Mesendoderm (in vitro differentiated cells): Measurements from ENCODE around the gene CHRNA10.

ENCODE experiments used
- DNase-seq: peaks from one replicate; pipeline ENCODE4 v3.0.0; 2013
- H2AK5ac ChIP-seq: 2 replicates; pipeline ENCODE4 v1.6.1; 2013; ENCODE audit warnings: low read length, inconsistent platforms
- H2BK120ac ChIP-seq: 2 replicates; pipeline ENCODE4 v1.6.1; 2013; ENCODE audit warnings: low read depth, mild to moderate bottlenecking, low read length, moderate library complexity, mixed read lengths
- H2BK15ac ChIP-seq: replicated peaks from 2 replicates; pipeline ENCODE4 v1.6.1; 2013; ENCODE audit warnings: low read depth, mild to moderate bottlenecking, moderate library complexity
- H2BK5ac ChIP-seq: 2 replicates; pipeline ENCODE4 v1.6.1; 2013; ENCODE audit warnings: low read length, inconsistent platforms
- H3K18ac ChIP-seq: 2 replicates; pipeline ENCODE4 v1.6.1; 2013; ENCODE audit warnings: mild to moderate bottlenecking, low read length, mixed read lengths
- H3K23ac ChIP-seq: one replicate; pipeline ENCODE4 v1.6.1; 2013; ENCODE audit warnings: low read length
- H3K27ac ChIP-seq: 2 replicates; pipeline ENCODE4 v1.5.1; 2013; ENCODE audit warnings: low read depth, mild to moderate bottlenecking, inconsistent platforms, low read length, moderate library complexity
- H3K27me3 ChIP-seq: 2 replicates; pipeline ENCODE4 v1.6.1; 2013; ENCODE audit warnings: low read length, control low read depth, mild to moderate bottlenecking, inconsistent platforms; ENCODE audit not compliant: insufficient read depth, poor library complexity
- H3K36me3 ChIP-seq: 2 replicates; pipeline ENCODE4 v1.6.1; 2013; ENCODE audit warnings: low read length, inconsistent platforms; ENCODE audit not compliant: control insufficient read depth, insufficient read depth
- H3K4ac ChIP-seq: one replicate; pipeline ENCODE4 v1.6.1; 2013; ENCODE audit warnings: low read depth, mild to moderate bottlenecking, low read length, moderate library complexity
- H3K4me1 ChIP-seq: 2 replicates; pipeline ENCODE4 v1.6.1; 2013; ENCODE audit warnings: low read depth, low read length, inconsistent platforms; ENCODE audit not compliant: control insufficient read depth
- H3K4me2 ChIP-seq: 2 replicates; pipeline ENCODE4 v1.6.1; 2013; ENCODE audit warnings: low read length
- H3K4me3 ChIP-seq: 2 replicates; pipeline ENCODE4 v1.5.1; 2013; ENCODE audit warnings: mild to moderate bottlenecking, low read length
- H3K56ac ChIP-seq: one replicate; pipeline ENCODE4 v1.6.1; 2013; ENCODE audit warnings: low read length
- H3K79me1 ChIP-seq: 2 replicates; pipeline ENCODE4 v1.6.1; 2013; ENCODE audit warnings: low read length, inconsistent platforms
- H3K79me2 ChIP-seq: 2 replicates; pipeline ENCODE4 v1.6.1; 2013; ENCODE audit warnings: mild to moderate bottlenecking, low read length; ENCODE audit not compliant: control insufficient read depth, insufficient read depth
- H3K9ac ChIP-seq: 2 replicates; pipeline ENCODE4 v1.6.1; 2013; ENCODE audit warnings: low read length, inconsistent platforms
- H4K5ac ChIP-seq: one replicate; pipeline ENCODE4 v1.6.1; 2013; ENCODE audit warnings: low read length
- H4K8ac ChIP-seq: one replicate; pipeline ENCODE4 v1.6.1; 2013; ENCODE audit warnings: low read depth, mild to moderate bottlenecking, control low read depth, low read length, moderate library complexity
- WGBS: extraction: QIAGEN DNeasy Blood & Tissue Kit; methylation state at CpG from one replicate; pipeline ENCODE4 v1.1.7; 2013; ENCODE audit warnings: low lambda C conversion rate, missing lambda C conversion rate; ENCODE audit not compliant: insufficient coverage; ENCODE audit errors: extremely low coverage; 5-methylcytosine and 5-hydroxymethylcytosine counted together

The CHRNA10 gene

GRCh38 chr11:3669128-3669527, 2.1 kb downstream of the CHRNA10 start:
- Histone ChIP-seq H4K8ac (no peak overlapping the region), H2BK15ac (no peak overlapping the region), H2BK120ac (no peak overlapping the region), H2AK5ac (no peak overlapping the region), H3K18ac (no peak overlapping the region), H3K4ac (no peak overlapping the region), H2BK5ac (no peak overlapping the region), H3K27me3 (no peaks in the 10 kb centered on the region), H3K4me3 (no peak overlapping the region), H3K36me3 (peaks cover 14% of the 10 kb centered on the region), H3K23ac (no peak overlapping the region), H3K27ac (no peak overlapping the region), H3K4me1 (peaks cover 4% of the 10 kb centered on the region), H3K9ac (no peak overlapping the region), H3K56ac (no peak overlapping the region), H3K4me2 (no peak overlapping the region), H4K5ac (no peak overlapping the region), H3K79me1 (no peaks in the 10 kb centered on the region), H3K79me2 (no peaks in the 10 kb centered on the region)
- WGBS: no CpG with 5 or more reads among the region's 7 CpGs
- no peak for DNase-seq

GRCh38 chr11:3667149-3668035, 3.8 kb downstream of the CHRNA10 start:
- Histone ChIP-seq H3K36me3 (peaks cover 12% of the 10 kb centered on the region), H4K8ac (no peak overlapping the region), H3K4ac (no peak overlapping the region)

GRCh38 chr11:3666023-3666530, 5.1 kb downstream of the CHRNA10 start:
- H3K18ac ChIP-seq: no peak overlapping the region
- no peaks in the 10 kb centered on the region for H3K4me1 ChIP-seq
- no peak overlapping the region for H3K4me3 ChIP-seq
- no peaks in the 10 kb centered on the region for H3K79me2 ChIP-seq
- H2BK120ac ChIP-seq: no peak overlapping the region
- no peak overlapping the region for H3K4ac ChIP-seq
- no CpG with 5 or more reads among the region's 17 CpGs for WGBS
- H2AK5ac ChIP-seq: no peak overlapping the region
- H3K27ac ChIP-seq: no peak overlapping the region
- H3K4me2 ChIP-seq: no peak overlapping the region
- no peak overlapping the region for H3K56ac ChIP-seq
- H3K23ac ChIP-seq: no peak overlapping the region
- no peak overlapping the region for H4K8ac ChIP-seq
- no peak overlapping the region for H4K5ac ChIP-seq
- no peaks in the 10 kb centered on the region for H3K79me1 ChIP-seq
- no peak overlapping the region for H3K9ac ChIP-seq
- DNase-seq: no peak
- peaks cover 11% of the 10 kb centered on the region for H3K36me3 ChIP-seq
- H2BK15ac ChIP-seq: no peak overlapping the region
- H3K27me3 ChIP-seq: no peaks in the 10 kb centered on the region
- H2BK5ac ChIP-seq: no peak overlapping the region

More at GRCh38 chr11:3667149-3668035, 3.8 kb downstream of the CHRNA10 start:
- Histone ChIP-seq H3K27me3 (no peaks in the 10 kb centered on the region), H3K4me2 (no peak overlapping the region), H2BK120ac (no peak overlapping the region), H3K18ac (no peak overlapping the region), H3K9ac (no peak overlapping the region), H3K56ac (no peak overlapping the region), H4K5ac (no peak overlapping the region), H3K27ac (no peak overlapping the region), H3K79me1 (no peaks in the 10 kb centered on the region), H2AK5ac (no peak overlapping the region), H3K79me2 (no peaks in the 10 kb centered on the region), H3K4me1 (peaks cover 2% of the 10 kb centered on the region), H3K4me3 (no peak overlapping the region), H3K23ac (no peak overlapping the region), H2BK5ac (no peak overlapping the region), H2BK15ac (no peak overlapping the region)
- WGBS: no CpG with 5 or more reads among the region's 89 CpGs
- no peak for DNase-seq

- H3K36me3 ChIP-seq: peaks cover 11% of the 10 kb centered on the region
- no CpG with 5 or more reads among the region's 6 CpGs for WGBS
- DNase-seq: peak; percentile 27
- H3K4me1 ChIP-seq: no peaks in the 10 kb centered on the region
- H3K9ac ChIP-seq: no peak overlapping the region
- no peaks in the 10 kb centered on the region for H3K79me2 ChIP-seq
- no peak overlapping the region for H3K4ac ChIP-seq
- no peak overlapping the region for H2BK15ac ChIP-seq
- H3K23ac ChIP-seq: no peak overlapping the region
- H3K4me3 ChIP-seq: no peak overlapping the region
- no peaks in the 10 kb centered on the region for H3K27me3 ChIP-seq
- H2BK120ac ChIP-seq: no peak overlapping the region
- H2BK5ac ChIP-seq: no peak overlapping the region
- H2AK5ac ChIP-seq: no peak overlapping the region
- no peak overlapping the region for H3K27ac ChIP-seq
- H3K56ac ChIP-seq: no peak overlapping the region
- H4K8ac ChIP-seq: no peak overlapping the region
- H3K18ac ChIP-seq: no peak overlapping the region
- no peak overlapping the region for H4K5ac ChIP-seq
- H3K4me2 ChIP-seq: no peak overlapping the region
- no peaks in the 10 kb centered on the region for H3K79me1 ChIP-seq
Measured at GRCh38 chr11:3665336-3666022, 5.7 kb downstream of the CHRNA10 start.

DNA sequence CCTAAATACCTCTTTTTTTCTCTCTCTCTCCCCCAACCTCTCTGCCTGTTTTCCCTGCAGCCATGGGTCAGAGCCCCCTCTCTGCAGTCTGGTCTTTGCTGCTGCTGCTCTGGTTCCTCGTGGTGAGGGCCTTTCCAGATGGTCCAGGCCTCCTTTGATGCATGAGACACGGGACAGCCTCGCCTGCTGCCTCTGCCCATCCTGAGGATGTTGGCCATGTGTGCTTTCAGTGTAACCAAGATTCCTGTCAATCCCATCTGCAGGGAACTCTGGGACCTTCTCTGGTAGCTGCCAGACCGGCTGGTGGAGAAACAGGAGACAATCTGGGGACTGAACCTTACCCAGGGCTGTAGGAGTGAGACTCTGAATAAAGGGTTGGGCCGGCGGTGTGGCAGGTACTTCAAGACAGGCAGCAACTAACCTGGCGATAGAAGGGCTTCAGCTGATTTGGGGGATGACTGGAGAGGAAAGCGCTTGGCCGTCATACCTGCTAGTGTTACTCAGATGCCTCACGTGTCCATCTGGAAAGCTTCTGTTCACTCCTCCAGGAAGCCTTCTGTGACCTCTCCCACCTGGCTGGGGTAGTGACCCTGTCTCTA, 7.1 kb downstream of the CHRNA10 start:
- DNase-seq: no peak
- Histone ChIP-seq H2BK5ac (no peak overlapping the region), H3K36me3 (peaks cover 10% of the 10 kb centered on the region), H3K18ac (no peak overlapping the region), H3K27me3 (no peaks in the 10 kb centered on the region), H3K4me3 (no peak overlapping the region), H3K4me1 (no peaks in the 10 kb centered on the region), H4K5ac (no peak overlapping the region), H2AK5ac (no peak overlapping the region), H2BK120ac (no peak overlapping the region), H3K79me1 (no peaks in the 10 kb centered on the region), H3K9ac (no peak overlapping the region), H4K8ac (no peak overlapping the region), H3K4ac (no peak overlapping the region), H3K23ac (no peak overlapping the region), H3K79me2 (no peaks in the 10 kb centered on the region), H3K27ac (no peak overlapping the region), H3K4me2 (no peak overlapping the region), H2BK15ac (no peak overlapping the region), H3K56ac (no peak overlapping the region)
- WGBS: no CpG with 5 or more reads among the region's 10 CpGs
